DOHH2 (cell line): ENCODE results near the gene GFER.

ENCODE experiments used
- CTCF ChIP-seq: fragments of 200-600 bp; sonication (generic); IDR thresholded peaks from one replicate; pipeline ENCODE4 v1.5.1; 2014; ENCODE audit warnings: antibody characterized with exemption, mild to moderate bottlenecking, low read depth, low read length; ENCODE audit not compliant: poor library complexity, severe bottlenecking
- EZH2phosphoT487 ChIP-seq: fragments of 200-600 bp; sonication (generic); IDR thresholded peaks from 2 replicates; pipeline ENCODE4 v1.6.1; 2017; ENCODE audit warnings: borderline replicate concordance, mild to moderate bottlenecking, antibody characterized with exemption, low read length, moderate library complexity, mixed read lengths

- no peak for TF ChIP-seq CTCF
- TF ChIP-seq EZH2phosphoT487, result no peak
Observed at GRCh38 chr16:2001456-2002355, 17.7 kb downstream of the GFER start.
